PFSK-1 (cell line): ENCODE measurements around the gene SP6.

ENCODE experiments used
- FOXP2 ChIP-seq: optimal IDR thresholded peaks from 2 replicates; pipeline ENCODE3; 2011; ENCODE audit warnings: borderline replicate concordance, control low read depth, inconsistent platforms; ENCODE audit not compliant: insufficient read depth; ENCODE audit errors: extremely low read length, extremely low read depth
- POLR2AphosphoS5 ChIP-seq: IDR thresholded peaks from 2 replicates; pipeline ENCODE4 v1.6.1; 2012; ENCODE audit warnings: low read depth, mild to moderate bottlenecking, control low read depth, low read length, moderate library complexity
- REST ChIP-seq, 2 experiments: IDR thresholded peaks; 2 replicates each; pipeline versions ENCODE4 v1.6.1 to v1.8.0; 2011 to 2012; ENCODE audit warnings: low read depth in 2 of 2, low read length in 2 of 2, control low read depth in 1 of 2, inconsistent platforms in 1 of 2, mild to moderate bottlenecking in 1 of 2, moderate library complexity in 1 of 2; ENCODE audit not compliant: insufficient read depth in 1 of 2
- SIN3A ChIP-seq: IDR thresholded peaks from 2 replicates; pipeline ENCODE4 v1.6.1; 2012; ENCODE audit warnings: mild to moderate bottlenecking, low read length, moderate library complexity, borderline replicate concordance; ENCODE audit not compliant: insufficient read depth
- TAF1 ChIP-seq: IDR thresholded peaks from 2 replicates; pipeline ENCODE4 v1.6.1; 2012; ENCODE audit warnings: low read length, control low read depth, borderline replicate concordance; ENCODE audit not compliant: insufficient read depth

SP6 gene

GRCh38 chr17:47840001-47840741 lies 10.8 kb downstream of the SP6 start:
- TF ChIP-seq FOXP2 (no peak), REST (IDR thresholded peaks at IDR 0.05; ENCODE audit: insufficient read depth in 1 of 2, low read depth in 2 of 2, low read length in 2 of 2) (no peak), SIN3A (no peak), POLR2AphosphoS5 (no peak), TAF1 (no peak)

GRCh38 chr17:47839071-47839470 lies 11.9 kb downstream of the SP6 start:
- TF ChIP-seq FOXP2 (no peak), POLR2AphosphoS5 (no peak), REST (IDR thresholded peaks at IDR 0.05; ENCODE audit: insufficient read depth in 1 of 2, low read depth in 2 of 2, low read length in 2 of 2) (no peak), SIN3A (no peak), TAF1 (no peak)

GRCh38 chr17:47838636-47839035 lies 12.3 kb downstream of the SP6 start:
- TF ChIP-seq FOXP2 (no peak), TAF1 (no peak), POLR2AphosphoS5 (no peak), SIN3A (no peak), REST (IDR thresholded peaks at IDR 0.05; ENCODE audit: insufficient read depth in 1 of 2, low read depth in 2 of 2, low read length in 2 of 2) (no peak)

GRCh38 chr17:47837401-47838039 lies 13.4 kb downstream of the SP6 start:
- TF ChIP-seq POLR2AphosphoS5 (no peak), SIN3A (no peak)

- TF ChIP-seq SIN3A (no peak), TAF1 (no peak), POLR2AphosphoS5 (no peak), FOXP2 (no peak), REST (IDR thresholded peaks at IDR 0.05; ENCODE audit: insufficient read depth in 1 of 2, low read depth in 2 of 2, low read length in 2 of 2) (no peak)
Observed at GRCh38 chr17:47836601-47837000, 14.4 kb downstream of the SP6 start.
